NCI-H2227 treated with DMSO at 0.1 percent for 48 hours (cell line): ENCODE data around the gene PRRG3.

Source experiments
- DNase-seq: peaks from one replicate; lab custom pipeline; 2025; lab: John Stamatoyannopoulos, UW

PRRG3 gene

DNA sequence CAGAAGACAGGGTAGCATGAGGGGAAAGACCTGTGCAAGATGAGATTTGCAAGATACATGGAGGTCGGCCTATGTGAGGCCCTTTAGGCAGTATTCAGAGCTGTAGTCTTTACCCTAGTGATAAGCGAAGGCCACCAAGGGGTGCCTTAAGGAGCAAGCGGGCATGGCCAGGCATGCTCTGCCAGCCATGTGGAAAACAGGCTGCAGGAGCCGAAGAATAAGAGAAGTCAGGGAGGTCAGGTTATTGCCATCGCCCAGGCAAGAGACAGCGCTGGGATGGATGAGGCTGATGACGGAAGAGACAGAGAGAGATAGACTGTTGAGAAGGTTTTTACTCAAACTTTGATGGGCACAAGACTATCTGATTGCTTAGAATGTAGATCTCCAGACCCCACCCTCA, 13.6 kb downstream of the PRRG3 start:
- DNase-seq: no peak

DNA sequence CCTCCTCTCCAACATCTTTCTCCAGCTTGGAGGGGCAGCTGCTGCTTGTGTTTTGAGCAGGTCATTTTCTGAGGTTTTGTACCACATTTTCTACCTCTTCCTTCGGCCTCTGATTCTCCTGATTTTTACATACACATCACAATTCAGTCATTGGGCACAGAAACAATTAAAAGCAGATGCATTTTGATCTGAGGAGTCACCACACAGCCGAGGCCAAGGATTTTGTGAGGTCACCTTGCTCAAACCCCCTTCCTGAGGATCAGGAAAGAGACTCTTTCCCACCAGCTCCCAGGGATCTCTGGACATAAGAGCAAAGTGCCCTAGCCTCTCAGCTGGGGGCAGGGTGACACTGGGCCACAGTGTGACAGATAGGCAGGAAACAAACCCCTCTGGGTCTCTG, 15.2 kb downstream of the PRRG3 start:
- DNase-seq: no peak

DNA sequence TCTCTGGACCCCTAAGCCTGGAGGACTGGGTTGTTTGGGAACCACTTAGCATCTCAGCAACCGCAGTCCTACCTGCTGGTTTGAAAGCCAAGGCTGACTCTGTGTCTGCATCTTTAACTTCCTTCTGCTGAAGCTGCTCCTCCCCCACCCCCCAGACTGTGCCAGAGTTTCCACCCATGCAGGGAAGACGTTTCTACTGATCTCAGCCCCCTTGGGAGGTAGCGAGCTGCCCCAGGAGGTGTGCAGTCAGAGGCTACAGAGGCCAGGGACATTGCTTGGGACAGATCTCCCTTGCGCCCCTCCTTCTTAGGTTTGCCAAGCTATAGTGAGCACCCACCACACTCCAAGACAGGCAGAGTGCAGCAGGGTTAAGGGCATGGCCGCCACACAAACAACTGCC, 15.9 kb downstream of the PRRG3 start:
- no peak for DNase-seq

DNA sequence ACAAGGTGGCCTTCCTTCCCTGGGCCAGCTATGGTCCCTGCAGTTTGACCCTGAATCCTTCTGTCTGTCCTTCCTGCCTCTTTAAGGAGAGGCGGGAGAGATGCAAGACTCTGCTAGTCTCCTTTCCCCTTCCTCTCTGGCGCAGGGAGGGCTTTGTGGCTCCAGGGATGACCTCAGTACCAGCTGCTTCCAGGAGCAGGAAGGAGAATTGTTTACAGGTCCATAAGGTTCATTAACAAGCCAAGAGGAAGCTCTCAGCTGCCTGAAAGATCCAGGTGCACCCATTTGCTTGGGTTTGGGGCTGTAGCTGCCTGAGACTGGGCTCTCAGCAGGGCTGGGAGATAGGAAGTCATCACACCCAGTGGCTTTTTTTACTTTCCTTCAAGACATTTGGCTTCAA, 16.5 kb downstream of the PRRG3 start:
- no peak for DNase-seq

DNA sequence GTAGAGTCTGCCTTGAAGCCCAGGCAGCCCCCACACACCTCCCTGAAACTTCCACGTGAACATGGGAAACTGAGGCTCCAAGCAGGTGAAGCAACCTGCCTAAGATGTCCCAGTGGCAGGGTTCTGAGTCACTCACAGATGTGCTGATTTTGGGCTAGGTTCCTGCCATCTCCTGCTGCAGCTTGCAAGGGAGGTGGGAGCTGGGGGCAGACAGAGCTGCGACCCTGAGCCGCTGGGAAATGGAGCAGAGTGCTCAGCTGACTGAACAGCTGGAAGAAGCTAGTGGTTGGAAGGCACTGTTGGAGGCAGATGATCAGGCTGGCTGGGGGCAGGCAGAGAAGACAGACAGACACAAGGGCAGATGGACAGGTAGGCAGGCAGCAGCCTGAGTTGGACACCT, 17.0 kb downstream of the PRRG3 start:
- DNase-seq: no peak

DNA sequence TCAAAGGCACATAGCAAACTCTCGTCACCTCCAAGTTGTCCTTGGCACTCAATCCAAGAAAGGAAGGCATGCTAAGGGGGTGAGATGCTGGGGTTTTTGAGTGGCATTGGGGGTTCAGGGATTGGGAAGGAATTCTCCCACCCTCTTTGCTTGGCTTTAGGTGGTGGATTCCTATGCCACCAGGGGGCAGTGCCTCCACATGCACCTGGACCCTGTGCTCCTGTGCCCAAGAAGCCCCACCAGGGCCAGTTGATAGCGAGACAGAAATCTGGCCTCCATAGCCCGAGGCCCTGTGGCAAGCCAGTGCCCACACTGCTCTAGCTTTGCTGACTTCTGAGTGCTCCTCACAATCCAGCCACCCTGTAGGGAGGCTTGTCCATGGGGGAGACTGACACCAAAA, 18.6 kb downstream of the PRRG3 start:
- DNase-seq: no peak

DNA sequence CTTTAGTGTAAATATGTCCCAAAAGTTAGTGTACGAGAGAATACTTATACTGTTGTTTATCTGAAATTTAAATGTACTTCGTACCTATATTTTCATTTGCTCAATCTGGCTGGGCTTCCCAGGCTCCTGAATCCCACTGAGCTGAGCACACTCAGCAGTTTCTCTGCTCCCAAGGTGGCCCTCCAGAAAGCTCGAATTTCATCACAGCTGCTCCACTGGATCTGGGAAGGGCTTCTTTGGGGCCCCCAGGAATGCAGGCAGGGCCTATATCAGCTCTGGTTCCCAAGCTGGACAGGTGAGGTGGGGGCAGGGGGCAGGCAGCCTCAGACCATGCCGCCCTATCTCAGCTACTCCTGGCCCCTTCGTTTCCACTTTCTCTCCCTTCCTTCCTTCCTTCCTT, 19.1 kb downstream of the PRRG3 start:
- no peak for DNase-seq

DNA sequence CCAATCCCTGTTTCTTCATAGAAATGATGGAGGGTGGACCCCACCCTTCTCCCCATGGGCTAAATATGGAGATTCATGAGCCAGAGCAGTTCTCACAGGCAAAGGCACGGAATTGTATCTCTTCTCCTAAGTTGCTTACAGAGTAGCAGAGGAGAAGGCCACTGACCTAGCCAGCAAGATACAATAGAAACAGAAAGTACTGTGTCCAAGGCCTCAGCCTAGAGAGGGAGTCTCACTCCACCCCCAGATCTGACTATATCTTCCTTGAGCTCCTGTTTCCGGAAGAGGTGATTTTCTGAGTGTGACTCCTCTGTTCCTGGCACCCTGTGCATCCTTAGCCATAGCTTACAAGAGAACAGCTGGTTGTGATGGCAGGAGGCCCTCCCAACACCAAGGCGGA, 20.5 kb downstream of the PRRG3 start, which contains the start of gene FATE1:
TSS of gene FATE1 (plus strand) at position 284 of the 400 bp plus-strand sequence. CDS start at position 369, 85 bp downstream.
- DNase-seq: no peak

DNA sequence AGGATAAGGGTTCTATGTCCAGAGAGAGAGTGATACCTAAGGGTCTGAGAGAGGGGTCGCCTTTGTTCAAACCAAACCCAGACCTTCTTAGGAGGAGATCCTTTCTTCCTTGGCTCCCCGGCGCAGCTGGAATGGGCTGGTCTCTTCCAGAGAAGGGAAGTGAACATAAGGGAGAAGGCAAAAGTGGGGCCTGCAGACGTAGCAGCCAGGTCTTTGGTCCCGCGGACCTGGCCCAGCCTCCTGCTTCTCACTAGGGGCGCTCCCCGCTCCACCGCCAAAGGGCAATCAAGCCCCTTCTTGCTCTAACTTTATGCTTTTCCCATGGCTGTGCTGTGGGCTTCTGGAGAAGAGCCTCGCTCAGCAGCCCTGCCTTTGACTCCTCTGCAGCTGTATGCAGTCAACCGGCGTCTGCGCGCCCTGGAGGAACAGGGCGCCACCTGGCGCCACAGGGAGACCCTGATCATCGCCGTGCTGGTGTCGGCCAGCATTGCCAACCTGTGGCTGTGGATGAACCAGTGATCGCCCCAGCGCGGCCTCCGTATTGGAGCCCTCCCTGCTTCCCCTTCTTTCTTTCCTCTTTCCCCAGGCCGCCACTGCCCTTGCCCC, 27.1 kb downstream of the PRRG3 start:
- no peak for DNase-seq

DNA sequence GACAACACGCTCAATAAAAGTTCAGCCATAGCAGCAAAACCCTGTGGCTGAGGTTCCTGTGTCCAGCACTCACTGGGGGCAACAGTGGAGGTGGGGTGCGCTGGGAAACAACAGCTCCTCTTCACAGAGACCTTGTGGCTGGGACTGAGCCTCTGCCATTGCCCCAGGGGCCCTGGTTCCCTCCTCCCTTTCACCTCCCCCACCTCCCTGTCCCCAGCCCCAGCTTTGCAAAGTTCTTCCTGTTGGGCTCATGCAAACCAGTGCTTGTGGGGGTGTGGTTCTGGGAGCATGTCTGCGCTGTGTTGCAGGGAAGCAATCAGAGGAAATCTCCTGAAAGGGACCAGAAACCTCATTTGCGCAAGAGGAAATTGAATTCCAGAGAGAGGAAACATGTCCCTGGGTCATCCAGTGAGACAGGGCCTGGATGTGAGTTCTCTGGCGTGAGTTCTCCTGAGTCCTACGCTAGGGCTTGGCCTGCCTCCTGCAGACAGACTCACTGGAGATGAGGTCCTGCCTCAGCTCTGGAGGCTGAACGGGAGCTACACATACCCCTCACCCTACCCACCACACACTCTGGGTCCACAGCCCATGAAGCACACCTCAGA, 28.0 kb downstream of the PRRG3 start:
- DNase-seq: no peak

DNA sequence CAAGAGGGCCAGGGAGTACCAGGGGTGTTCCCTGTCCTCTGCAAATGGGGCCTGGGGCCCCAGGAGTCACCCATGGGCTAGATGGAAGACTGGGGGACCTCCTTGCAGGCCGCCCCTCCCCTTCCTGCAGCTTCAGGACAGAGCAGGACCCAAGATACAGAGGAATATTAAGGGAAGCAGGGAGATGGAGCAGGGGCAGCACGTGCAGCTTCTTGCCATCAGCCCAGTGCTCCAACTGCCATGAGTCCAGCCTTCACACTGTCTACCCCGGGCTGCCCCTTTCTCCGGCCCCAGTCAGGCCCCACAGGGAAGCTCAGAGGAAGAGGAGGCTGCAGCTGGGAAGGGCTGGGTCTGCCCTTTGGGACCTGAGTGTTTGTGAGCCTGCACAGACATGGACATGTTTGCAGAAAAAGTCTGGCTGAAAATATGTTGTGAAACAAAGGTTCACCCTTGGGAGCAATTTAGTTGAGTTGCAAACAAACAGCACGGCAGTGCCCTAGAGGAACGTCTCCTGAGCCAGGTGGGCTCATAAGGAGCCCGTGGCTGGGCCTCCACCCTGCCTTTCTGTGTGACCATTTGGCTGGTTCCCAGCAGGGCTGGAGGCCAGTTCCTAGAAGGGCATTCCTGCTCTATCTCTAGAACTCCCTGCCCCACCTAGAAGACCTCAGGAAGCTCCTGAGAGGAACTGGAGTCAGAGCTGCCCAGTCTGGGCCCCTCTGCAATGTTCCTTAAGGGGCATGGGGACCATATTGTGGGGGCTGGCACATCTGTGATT, 29.5 kb downstream of the PRRG3 start:
- DNase-seq: no peak

DNA sequence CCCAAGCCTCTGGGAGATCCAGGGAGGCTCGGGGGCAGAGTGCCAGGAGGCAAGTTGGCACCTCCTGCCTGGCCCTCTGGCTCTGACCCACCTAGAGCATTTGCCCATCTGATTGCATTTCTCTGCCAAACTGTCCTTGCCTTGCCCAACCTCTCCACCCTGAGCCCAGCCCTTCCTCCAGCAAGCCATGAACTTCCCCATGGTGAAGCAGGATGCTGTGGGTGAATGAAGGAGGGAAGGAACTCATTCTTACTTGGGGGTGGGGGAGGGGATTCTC, 30.0 kb downstream of the PRRG3 start:
- no peak for DNase-seq

DNA sequence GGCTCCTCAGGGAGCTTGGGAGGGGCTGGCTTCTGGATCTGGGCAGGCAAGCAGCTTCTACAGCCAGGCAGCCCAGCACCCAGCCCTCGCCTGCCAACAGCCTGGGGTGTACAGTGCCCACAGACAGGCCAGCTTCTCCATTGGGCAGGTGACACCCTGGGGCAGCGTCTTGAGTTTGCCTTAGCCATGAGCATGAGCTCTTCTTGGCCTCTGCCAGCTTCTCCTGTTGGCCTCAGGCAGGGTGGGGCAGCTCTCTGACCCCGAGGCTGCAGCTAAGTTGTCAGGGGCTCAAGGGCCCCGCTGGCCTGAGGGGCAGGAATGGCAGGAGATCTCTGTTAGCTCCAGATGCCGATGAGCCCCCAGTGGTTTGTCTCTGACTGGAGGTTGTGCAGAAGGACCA, 31.5 kb downstream of the PRRG3 start:
- DNase-seq: no peak

DNA sequence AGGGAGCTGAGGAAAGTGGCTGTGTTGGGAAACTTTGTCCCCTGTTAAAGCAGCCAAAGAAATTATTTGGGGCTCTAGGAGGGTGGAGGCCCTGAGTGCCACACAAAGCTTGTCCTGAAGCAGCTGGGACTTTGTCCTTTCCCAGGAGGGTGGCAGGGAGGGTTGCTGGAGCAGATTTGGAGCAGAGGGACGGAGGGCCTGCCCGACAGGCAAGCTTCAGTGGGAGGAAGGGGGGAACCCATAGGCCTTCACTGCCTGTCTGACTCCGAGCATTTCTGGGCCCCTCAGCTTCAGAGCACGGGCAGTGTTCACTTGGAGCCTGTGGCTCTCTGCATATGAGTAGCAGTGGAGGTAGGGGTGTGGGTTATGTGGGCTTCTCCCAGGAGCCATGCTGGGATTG, 32.1 kb downstream of the PRRG3 start:
- no peak for DNase-seq

DNA sequence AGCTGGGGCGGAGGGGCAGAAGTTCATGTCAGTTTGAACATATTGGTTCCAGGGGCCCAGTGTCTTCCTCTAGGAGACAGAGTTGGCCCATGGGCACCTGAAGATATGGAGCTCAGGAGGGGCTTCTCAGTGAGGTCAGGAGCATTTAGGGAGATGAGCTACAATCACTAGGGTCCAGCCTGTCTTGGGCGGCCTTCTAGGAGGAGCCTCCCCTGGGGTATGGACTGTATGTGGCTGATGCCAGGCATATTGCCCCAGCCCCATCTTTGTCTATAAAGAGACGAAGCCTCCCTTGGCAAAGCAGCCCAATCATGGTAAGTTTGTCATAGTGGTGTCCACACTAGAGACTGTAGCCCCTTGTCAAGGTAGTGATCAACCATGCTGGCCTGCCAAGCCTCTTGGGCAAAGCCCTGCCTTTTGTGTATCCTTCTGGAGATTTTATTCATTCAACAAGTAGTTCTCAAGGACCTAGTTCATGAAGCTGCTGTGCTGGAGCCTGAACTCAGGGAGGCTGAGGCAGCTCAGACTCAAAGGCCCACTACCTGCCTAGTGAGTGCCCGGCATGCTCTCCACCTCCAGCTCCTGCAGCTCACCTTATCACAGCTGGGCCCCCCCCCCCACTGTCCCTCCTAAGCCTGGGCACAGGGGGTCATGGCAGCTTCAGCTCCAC, 33.9 kb downstream of the PRRG3 start:
- DNase-seq: no peak

DNA sequence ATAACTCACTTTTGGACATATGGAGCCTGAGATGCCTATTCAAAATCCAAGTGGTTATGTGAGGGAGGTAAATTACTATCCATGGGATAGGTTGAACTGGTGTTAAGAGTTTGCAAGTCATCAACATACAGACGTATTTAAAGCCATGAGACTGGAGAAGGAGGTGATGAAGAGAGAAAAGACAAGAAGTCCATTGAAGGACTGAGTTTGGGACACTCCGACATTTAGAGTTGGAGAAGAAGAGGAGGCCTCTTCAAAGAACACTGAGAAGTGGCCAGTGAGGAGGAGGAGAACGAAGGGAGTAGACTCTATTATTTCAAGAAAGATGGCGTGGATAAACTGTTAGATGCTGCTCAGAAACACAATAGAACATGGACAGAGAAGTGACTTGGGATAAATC, 39.2 kb downstream of the PRRG3 start, which contains the start of gene CNGA2:
TSS of gene CNGA2 (plus strand) at position 301 of the 400 bp plus-strand sequence. CDS start 3,738 bp downstream, outside the sequence.
- no peak for DNase-seq

DNA sequence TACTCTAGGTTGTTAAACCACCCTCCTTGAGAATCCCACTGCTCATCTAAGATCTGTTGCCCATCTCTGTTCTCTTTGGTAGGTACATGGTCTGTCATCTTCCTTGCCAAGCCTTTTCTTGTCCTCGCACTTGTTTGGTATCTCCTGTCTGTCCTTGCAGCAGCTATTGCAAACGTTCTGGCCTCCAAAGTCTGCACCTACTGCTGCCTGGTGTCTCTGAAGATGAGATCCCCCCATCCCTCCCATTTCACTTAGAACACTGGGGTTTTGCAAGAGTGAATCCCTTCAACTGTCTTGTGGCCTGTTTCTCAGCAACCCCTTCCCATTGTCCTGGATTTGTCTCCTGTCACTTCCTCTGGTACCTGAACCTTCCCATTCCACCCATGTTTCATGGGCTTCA, 40.0 kb downstream of the PRRG3 start:
- DNase-seq: no peak

DNA sequence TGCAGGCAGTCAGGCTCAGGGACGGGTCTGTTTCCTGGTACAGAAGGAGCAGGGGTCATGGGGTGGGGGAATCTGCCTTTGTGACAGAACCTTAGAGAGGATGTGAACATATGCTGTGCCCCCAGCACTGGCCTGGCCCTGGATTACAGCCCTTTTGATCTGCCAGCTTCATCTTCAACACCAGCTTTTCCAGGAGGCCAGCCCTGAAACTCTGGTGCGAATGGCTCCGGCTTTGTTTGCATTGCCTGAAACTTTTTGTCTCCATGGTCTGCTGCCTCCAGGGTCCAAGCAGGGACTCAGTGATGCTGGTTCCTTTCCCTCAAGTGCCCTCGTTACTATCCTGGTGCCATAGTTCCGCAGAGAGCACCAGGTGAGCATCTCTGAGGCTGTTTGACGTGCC, 41.4 kb downstream of the PRRG3 start:
- DNase-seq: no peak

DNA sequence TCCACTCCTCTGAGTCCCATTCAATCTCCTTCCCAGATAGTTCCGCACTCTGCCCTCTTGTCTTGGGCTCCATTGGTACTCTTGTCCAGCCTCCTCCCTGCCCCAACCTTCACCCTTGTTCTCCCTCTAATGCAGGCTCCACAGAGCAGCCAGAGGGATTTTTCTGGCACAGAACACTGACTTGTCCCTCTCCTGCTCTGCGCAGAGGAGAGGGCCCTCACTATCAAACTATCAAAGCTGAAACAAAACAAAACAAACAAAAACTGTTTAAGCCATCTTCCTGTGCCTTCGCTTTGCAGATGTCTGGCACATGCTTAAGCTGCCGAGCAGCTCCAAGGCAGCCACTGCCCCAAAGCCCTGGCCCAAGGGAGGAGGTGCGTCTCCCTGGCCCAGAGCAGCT, 42.2 kb downstream of the PRRG3 start:
- no peak for DNase-seq

DNA sequence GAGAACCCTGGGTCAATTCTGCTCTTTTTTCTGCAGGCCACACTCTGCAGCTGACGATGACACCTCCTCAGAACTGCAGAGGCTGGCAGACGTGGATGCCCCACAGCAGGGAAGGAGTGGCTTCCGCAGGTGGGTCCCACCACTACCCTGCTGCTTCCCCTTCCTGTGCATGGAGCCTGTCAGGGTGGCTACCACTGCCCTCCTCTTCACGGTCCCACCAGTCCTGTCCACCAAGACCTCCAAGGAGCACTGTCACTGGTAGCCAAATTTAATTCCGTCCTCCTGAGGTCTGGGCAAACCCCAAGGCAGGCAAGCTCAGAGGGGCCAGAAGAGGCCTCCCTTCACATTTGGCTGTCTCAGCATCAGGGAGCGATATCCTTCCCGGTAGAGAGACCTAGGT, 43.5 kb downstream of the PRRG3 start:
- DNase-seq: no peak

DNA sequence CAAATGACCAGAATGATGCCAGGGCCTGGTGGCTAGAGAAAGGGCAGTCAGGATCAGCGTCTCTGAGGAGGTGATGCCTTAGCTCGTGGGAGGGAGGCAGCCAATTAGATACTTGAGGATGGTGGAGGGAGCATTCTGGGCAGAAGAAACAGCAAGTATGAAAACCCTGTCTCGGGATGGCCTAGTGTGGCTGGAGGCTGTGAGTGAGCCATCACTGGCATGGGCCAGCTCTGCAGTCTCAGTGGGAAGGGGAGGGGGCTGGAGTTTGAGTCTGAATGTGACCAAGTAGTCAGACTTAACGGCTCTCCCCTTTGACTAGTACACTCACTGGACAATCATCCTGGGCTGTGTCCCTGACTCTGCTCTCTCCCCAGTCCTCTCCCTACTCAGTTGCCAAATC, 46.3 kb downstream of the PRRG3 start:
- DNase-seq: no peak

DNA sequence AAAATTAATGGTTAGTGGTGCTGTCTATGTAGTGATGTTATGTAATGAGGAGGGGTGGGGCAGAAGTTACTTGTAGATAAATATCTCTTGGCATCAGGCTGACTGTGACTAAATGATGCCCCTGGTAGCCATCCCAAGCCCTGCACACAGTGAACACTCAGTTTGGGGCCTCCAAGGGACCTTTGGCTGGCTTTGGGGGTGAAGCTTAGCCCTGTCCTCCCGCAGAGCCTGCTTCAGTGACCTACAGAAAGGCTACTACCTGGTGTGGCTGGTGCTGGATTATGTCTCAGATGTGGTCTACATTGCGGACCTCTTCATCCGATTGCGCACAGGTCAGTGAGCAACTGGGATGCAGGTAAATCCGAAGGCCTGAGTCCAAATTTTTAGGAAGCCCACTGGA, 47.1 kb downstream of the PRRG3 start:
- no peak for DNase-seq
